Tibial nerve (tissue), 4 donors: ENCODE data around the gene TLE1. TPM values are rescaled to one million over a fixed set of nuclear protein-coding genes. Genes with fewer than 3 reads are reported as not detected.
"Not testable (repeated sequence)": the region's sequence is repeated elsewhere in the genome, so short reads cannot be mapped to it uniquely, and the experiment has no call there.

Experiments used
- DNase-seq, 2 donors: peaks; one replicate each; pipeline ENCODE4 v3.0.0-alpha.2; 2019; ENCODE audit warnings: low spot score in 2 of 2
- H3K27ac ChIP-seq, 4 donors: fragments of 200-600 bp; sonication (generic) in 3 of 4; one replicate each; pipeline ENCODE4 v1.5.1; 2017 to 2019; ENCODE audit warnings: mild to moderate bottlenecking in 1 of 4
- H3K27me3 ChIP-seq, 2 donors: fragments of 200-600 bp; sonication (generic) in 1 of 2; one replicate each; pipeline versions ENCODE4 v1.5.1 to v1.6.0; 2017 to 2019
- H3K36me3 ChIP-seq, 3 donors: fragments of 200-600 bp; sonication (generic); one replicate each; pipeline ENCODE4 v1.5.1; 2018 to 2019
- H3K4me1 ChIP-seq, 4 donors: fragments of 200-600 bp; sonication (generic) in 3 of 4; one replicate each; pipeline ENCODE4 v1.5.1; 2017 to 2019
- H3K4me3 ChIP-seq, 4 donors: fragments of 200-600 bp; sonication (generic) in 3 of 4; one replicate each; pipeline ENCODE4 v1.5.1; 2017 to 2019; ENCODE audit warnings: mild to moderate bottlenecking in 1 of 4, moderate library complexity in 1 of 4
- H3K9me3 ChIP-seq, 4 donors: fragments of 200-600 bp; sonication (generic) in 3 of 4; one replicate each; pipeline ENCODE4 v1.5.1; 2017 to 2019
- EP300 ChIP-seq, 2 donors: sonication (generic); formaldehyde crosslinking; IDR thresholded peaks; one replicate each; pipeline ENCODE4 v1.6.1; 2017; ENCODE audit warnings: antibody characterized with exemption in 2 of 2, mild to moderate bottlenecking in 1 of 2
- POLR2A ChIP-seq, 2 donors: fragments of 450-650 bp; IDR thresholded peaks; one replicate each; pipeline ENCODE4 v1.6.1; 2017; ENCODE audit warnings: antibody characterized with exemption in 2 of 2, mild to moderate bottlenecking in 2 of 2, moderate library complexity in 2 of 2
- WGBS, 2 donors: methylation state at CpG; one replicate each; pipeline ENCODE4 v1.1.5; 2018; 5-methylcytosine and 5-hydroxymethylcytosine counted together
- total RNA-seq, 4 donors: library from RNA; depleted of rRNA; stranded (reverse); fragments of >200 nt; gene quantifications; one replicate each; pipeline ENCODE4 v1.1.0, GENCODE V29; 2016
- TF ChIP-seq, protein P1 (sequence below), 5 experiments: fragments of 200-600 bp in 3 of 5; fragments of 450-650 bp in 2 of 5; sonication (generic) in 3 of 5; IDR thresholded peaks; one replicate each; pipeline ENCODE4 v1.5.1; 2016 to 2019; ENCODE audit warnings: antibody characterized with exemption in 5 of 5, mild to moderate bottlenecking in 3 of 5, moderate library complexity in 2 of 5

Gene TLE1
- total RNA-seq, 4 donors from 2014 or later, result 81.8 to 107 (median 94.7) TPM

- Histone ChIP-seq H3K4me1 (peaks cover 2 to 73% (median 14%) of the 10 kb centered on the region in 4 donors), H3K36me3 (peaks cover 0 to 10% (median 0%) of the 10 kb centered on the region in 3 donors), H3K27me3 (no peaks in the 10 kb centered on the region), H3K27ac (peak overlapping the region in 3 of 4 donors; percentile 59 to 68 (median 60)), H3K4me3 (no peak overlapping the region), H3K9me3 (no peaks in the 10 kb centered on the region)
- TF ChIP-seq, protein P1, sequence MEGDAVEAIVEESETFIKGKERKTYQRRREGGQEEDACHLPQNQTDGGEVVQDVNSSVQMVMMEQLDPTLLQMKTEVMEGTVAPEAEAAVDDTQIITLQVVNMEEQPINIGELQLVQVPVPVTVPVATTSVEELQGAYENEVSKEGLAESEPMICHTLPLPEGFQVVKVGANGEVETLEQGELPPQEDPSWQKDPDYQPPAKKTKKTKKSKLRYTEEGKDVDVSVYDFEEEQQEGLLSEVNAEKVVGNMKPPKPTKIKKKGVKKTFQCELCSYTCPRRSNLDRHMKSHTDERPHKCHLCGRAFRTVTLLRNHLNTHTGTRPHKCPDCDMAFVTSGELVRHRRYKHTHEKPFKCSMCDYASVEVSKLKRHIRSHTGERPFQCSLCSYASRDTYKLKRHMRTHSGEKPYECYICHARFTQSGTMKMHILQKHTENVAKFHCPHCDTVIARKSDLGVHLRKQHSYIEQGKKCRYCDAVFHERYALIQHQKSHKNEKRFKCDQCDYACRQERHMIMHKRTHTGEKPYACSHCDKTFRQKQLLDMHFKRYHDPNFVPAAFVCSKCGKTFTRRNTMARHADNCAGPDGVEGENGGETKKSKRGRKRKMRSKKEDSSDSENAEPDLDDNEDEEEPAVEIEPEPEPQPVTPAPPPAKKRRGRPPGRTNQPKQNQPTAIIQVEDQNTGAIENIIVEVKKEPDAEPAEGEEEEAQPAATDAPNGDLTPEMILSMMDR (IDR thresholded peaks at IDR 0.05), result no peak
- no peak for TF ChIP-seq EP300 (IDR thresholded peaks at IDR 0.05)
- TF ChIP-seq POLR2A (IDR thresholded peaks at IDR 0.05), result no peak
- WGBS, 2 donors, result 78 to 81% methylated on average over 13 of the region's 13 CpGs
- no peak for DNase-seq
Measured at GRCh38 chr9:81596679-81597418, 92.5 kb downstream of the TLE1 start.

GRCh38 chr9:81595887-81596543 lies 93.3 kb downstream of the TLE1 start:
- Histone ChIP-seq H3K27me3 (no peaks in the 10 kb centered on the region), H3K4me1 (peaks cover 2 to 72% (median 14%) of the 10 kb centered on the region in 4 donors), H3K4me3 (no peak overlapping the region), H3K27ac (peak overlapping the region in 2 of 4 donors; percentile 29 to 51), H3K9me3 (no peaks in the 10 kb centered on the region), H3K36me3 (peaks cover 0 to 16% (median 0%) of the 10 kb centered on the region in 3 donors)
- TF ChIP-seq, protein P1 (IDR thresholded peaks at IDR 0.05), result no peak
- TF ChIP-seq POLR2A (IDR thresholded peaks at IDR 0.05) (no peak), EP300 (IDR thresholded peaks at IDR 0.05) (no peak)
- no peak for DNase-seq
- 73 to 77% methylated on average over 10 of the region's 10 CpGs for WGBS, 2 donors

DNA sequence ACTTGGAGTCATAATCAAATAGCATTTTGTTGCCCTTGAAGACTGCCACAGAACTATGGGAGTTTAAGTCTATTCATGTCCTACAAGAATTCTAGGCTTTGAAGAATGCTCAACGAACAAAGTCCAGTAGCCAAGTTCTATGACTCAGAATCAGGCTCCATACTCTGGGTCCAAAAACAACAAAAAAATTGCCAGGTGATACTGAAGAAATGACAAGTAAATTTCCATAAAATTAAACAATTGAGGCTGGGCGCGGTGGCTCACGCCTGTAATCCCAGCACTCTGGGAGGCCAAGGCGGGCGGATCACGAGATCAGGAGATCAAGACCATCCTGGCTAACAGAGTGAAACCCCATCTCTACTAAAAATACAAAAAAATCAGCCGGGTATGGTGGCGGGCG lies 94.1 kb downstream of the TLE1 start:
- not testable (repeated sequence) for H3K27me3 ChIP-seq, H3K9me3 ChIP-seq, H3K4me3 ChIP-seq
- DNase-seq, result peak in 1 of 2 donors; percentile 30
- Histone ChIP-seq H3K4me1 (peaks cover 2 to 72% (median 15%) of the 10 kb centered on the region in 4 donors), H3K27ac (peak overlapping the region in 2 of 4 donors; percentile 41 to 52), H3K36me3 (peaks cover 0 to 23% (median 0%) of the 10 kb centered on the region in 3 donors)
- WGBS, 2 donors, result 78 to 84% methylated on average over 10 of the region's 10 CpGs
- peak in 1 of 2 donors; percentile 49 for TF ChIP-seq EP300 (IDR thresholded peaks at IDR 0.05)

DNA sequence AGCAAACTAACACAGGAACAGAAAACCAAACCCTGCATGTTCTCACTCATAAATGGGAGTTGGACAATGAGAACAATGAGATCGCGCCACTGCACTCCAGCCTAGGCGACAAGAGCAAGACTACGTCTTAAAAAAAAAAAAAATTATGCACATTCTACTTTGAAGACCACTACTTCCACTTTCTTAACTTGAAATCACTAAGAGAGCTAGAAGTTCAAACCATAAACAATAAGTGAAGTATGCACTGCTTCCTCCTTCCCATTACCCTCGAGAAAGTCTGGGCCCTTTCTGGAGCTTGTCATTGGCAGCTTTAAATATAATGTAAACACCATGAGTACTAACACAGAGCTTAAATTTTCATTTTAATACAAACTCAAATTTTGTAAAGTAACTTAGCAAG lies 94.9 kb downstream of the TLE1 start:
- WGBS, 2 donors, result 86 to 87% methylated on average over 5 of the region's 5 CpGs
- H3K36me3 ChIP-seq, result peaks cover 0 to 32% (median 0%) of the 10 kb centered on the region in 3 donors
- TF ChIP-seq, protein P1 (IDR thresholded peaks at IDR 0.05), result no peak
- no peak for TF ChIP-seq EP300 (IDR thresholded peaks at IDR 0.05)
- no peak for TF ChIP-seq POLR2A (IDR thresholded peaks at IDR 0.05)
- H3K4me3 ChIP-seq, result no peak overlapping the region
- no peaks in the 10 kb centered on the region for H3K27me3 ChIP-seq
- DNase-seq, result no peak
- H3K4me1 ChIP-seq, result peaks cover 2 to 72% (median 10%) of the 10 kb centered on the region in 4 donors
- H3K9me3 ChIP-seq, result no peaks in the 10 kb centered on the region
- H3K27ac ChIP-seq, result peak overlapping the region in 2 of 4 donors; percentile 52 to 61

DNA sequence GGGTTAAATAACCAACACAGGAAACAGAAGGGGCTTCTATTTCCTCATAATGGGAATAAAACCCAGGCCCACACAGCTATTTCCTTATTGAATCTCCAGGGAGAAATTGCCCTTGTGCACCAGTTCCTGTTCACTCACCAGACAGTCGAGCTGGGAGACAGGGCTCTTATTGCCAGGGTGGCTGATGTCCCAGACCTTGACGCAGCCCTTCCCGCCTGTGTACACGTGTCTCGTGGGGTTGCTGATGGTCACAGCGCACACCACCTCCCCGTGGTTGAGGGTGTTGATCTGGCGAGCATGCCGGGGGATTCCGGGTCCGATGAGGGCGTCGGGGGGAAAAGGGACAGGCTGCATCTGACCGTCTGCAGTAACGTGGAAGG lies 96.5 kb downstream of the TLE1 start:
- 30 to 34% methylated on average over 15 of the region's 15 CpGs for WGBS, 2 donors
- no peak overlapping the region for H3K4me3 ChIP-seq
- no peak for TF ChIP-seq POLR2A (IDR thresholded peaks at IDR 0.05)
- TF ChIP-seq EP300 (IDR thresholded peaks at IDR 0.05), result peak in 1 of 2 donors; percentile 55
- H3K4me1 ChIP-seq, result peaks cover 2 to 73% (median 7%) of the 10 kb centered on the region in 4 donors
- peaks cover 0 to 41% (median 0%) of the 10 kb centered on the region in 3 donors for H3K36me3 ChIP-seq
- H3K27me3 ChIP-seq, result no peaks in the 10 kb centered on the region
- H3K27ac ChIP-seq, result peak overlapping the region; percentile 5 to 61 (median 34)
- DNase-seq, result peak in 1 of 2 donors; percentile 25
- no peaks in the 10 kb centered on the region for H3K9me3 ChIP-seq

- no peak for DNase-seq
- TF ChIP-seq, protein P1 (IDR thresholded peaks at IDR 0.05), result no peak
- TF ChIP-seq POLR2A (IDR thresholded peaks at IDR 0.05), result no peak
- TF ChIP-seq EP300 (IDR thresholded peaks at IDR 0.05), result no peak
- WGBS, 2 donors, result 84 to 87% methylated on average over 12 of the region's 12 CpGs
- Histone ChIP-seq H3K4me3 (no peak overlapping the region), H3K4me1 (peaks cover 5 to 76% (median 13%) of the 10 kb centered on the region in 4 donors), H3K27ac (peak overlapping the region in 1 of 4 donors; percentile 52), H3K9me3 (no peaks in the 10 kb centered on the region), H3K36me3 (peaks cover 0 to 49% (median 0%) of the 10 kb centered on the region in 3 donors), H3K27me3 (no peaks in the 10 kb centered on the region)
Measured at GRCh38 chr9:81591791-81592190, 97.6 kb downstream of the TLE1 start.
